DOHH2 (cell line): ENCODE data around the gene PON2.

Source experiments
- CTCF ChIP-seq: fragments of 200-600 bp; sonication (generic); IDR thresholded peaks from one replicate; pipeline ENCODE4 v1.5.1; 2014; ENCODE audit warnings: antibody characterized with exemption, mild to moderate bottlenecking, low read depth, low read length; ENCODE audit not compliant: poor library complexity, severe bottlenecking
- EZH2phosphoT487 ChIP-seq: fragments of 200-600 bp; sonication (generic); IDR thresholded peaks from 2 replicates; pipeline ENCODE4 v1.6.1; 2017; ENCODE audit warnings: borderline replicate concordance, mild to moderate bottlenecking, antibody characterized with exemption, low read length, moderate library complexity, mixed read lengths

GRCh38 chr7:95365151-95365550 is 69.7 kb downstream of the PON2 start:
- TF ChIP-seq CTCF (no peak), EZH2phosphoT487 (no peak)
